Natural killer cell (primary cell): ENCODE results near the gene FOXD3. TPM values are rescaled to one million over a fixed set of nuclear protein-coding genes. Genes with fewer than 3 reads are reported as not detected.

ENCODE experiments used
- ATAC-seq, 3 donors: fragments of 150-1000 bp in 2 of 3; fragments of 200-7000 bp in 1 of 3; cut with Tn5 transposase; 1 replicate in 1 of 3; 2 replicates in 2 of 3; pipeline ENCODE4 v1.10.0; 2021; ENCODE audit warnings: mild to moderate bottlenecking in 2 of 3, moderate library complexity in 2 of 3
- DNase-seq, 2 donors: peaks; one replicate each; pipeline versions ENCODE4 v3.0.0 to v3.0.0-alpha.2; 2013 to 2021; ENCODE audit warnings: mixed read lengths in 1 of 2
- H3K27ac ChIP-seq: one replicate; pipeline ENCODE4 v1.5.1; 2013; ENCODE audit warnings: mild to moderate bottlenecking, low read length
- H3K27me3 ChIP-seq: one replicate; pipeline ENCODE4 v1.6.1; 2013; ENCODE audit warnings: low read length; ENCODE audit not compliant: control insufficient read depth, insufficient read depth
- H3K36me3 ChIP-seq: one replicate; pipeline ENCODE4 v1.6.1; 2013; ENCODE audit warnings: low read length; ENCODE audit not compliant: control insufficient read depth, insufficient read depth
- H3K4me1 ChIP-seq: one replicate; pipeline ENCODE4 v1.6.1; 2013; ENCODE audit warnings: low read length; ENCODE audit not compliant: control insufficient read depth, insufficient read depth
- H3K4me3 ChIP-seq: one replicate; pipeline ENCODE4 v1.5.1; 2013; ENCODE audit warnings: low read length
- H3K9me3 ChIP-seq: one replicate; pipeline ENCODE4 v1.6.1; 2013; ENCODE audit warnings: low read length; ENCODE audit not compliant: control insufficient read depth, insufficient read depth
- H3K27ac Mint-ChIP-seq, 2 donors: one replicate each; pipeline ENCODE4 v1.8.0; 2022; ENCODE audit warnings: mild to moderate bottlenecking in 2 of 2, mixed read lengths in 2 of 2, moderate library complexity in 1 of 2
- H3K27me3 Mint-ChIP-seq, 2 donors: one replicate each; pipeline ENCODE4 v1.8.0; 2022; ENCODE audit warnings: low read depth in 2 of 2, mixed read lengths in 2 of 2
- H3K36me3 Mint-ChIP-seq: one replicate; pipeline ENCODE4 v1.8.0; 2022; ENCODE audit warnings: mixed read lengths
- H3K4me1 Mint-ChIP-seq, 2 donors: one replicate each; pipeline ENCODE4 v1.8.0; 2022; ENCODE audit warnings: mixed read lengths in 2 of 2
- H3K4me3 Mint-ChIP-seq: one replicate; pipeline ENCODE4 v1.8.0; 2022; ENCODE audit warnings: mild to moderate bottlenecking, moderate library complexity, mixed read lengths
- H3K9me3 Mint-ChIP-seq, 2 donors: one replicate each; pipeline ENCODE4 v1.8.0; 2022; ENCODE audit warnings: mixed read lengths in 2 of 2
- WGBS: methylation state at CpG from one replicate; pipeline ENCODE4 v1.1.7; 2013; ENCODE audit warnings: missing lambda C conversion rate; ENCODE audit not compliant: insufficient coverage; 5-methylcytosine and 5-hydroxymethylcytosine counted together
- intact Hi-C: fragments of 100-400 bp; cut with micrococcal nuclease; formaldehyde crosslinking; loops from one replicate; pipeline ENCODE4 v1.14.2; 2022
- total RNA-seq, 4 donors: library from RNA; stranded (reverse); fragments of 120-200 nt in 1 of 4; gene quantifications; one replicate each; pipeline versions ENCODE4 v1.2.3 to v1.2.4, GENCODE V29; 2013 to 2022
- TF ChIP-seq, protein P1 (sequence below): fragments of 200-600 bp; IDR thresholded peaks from one replicate; pipeline ENCODE4 v1.8.0; 2022; ENCODE audit warnings: antibody characterized with exemption

FOXD3 gene
- total RNA-seq, 3 donors from 2014 or later (not counting 1 experiment from before 2014, with no cell fraction given), result not detected

DNA sequence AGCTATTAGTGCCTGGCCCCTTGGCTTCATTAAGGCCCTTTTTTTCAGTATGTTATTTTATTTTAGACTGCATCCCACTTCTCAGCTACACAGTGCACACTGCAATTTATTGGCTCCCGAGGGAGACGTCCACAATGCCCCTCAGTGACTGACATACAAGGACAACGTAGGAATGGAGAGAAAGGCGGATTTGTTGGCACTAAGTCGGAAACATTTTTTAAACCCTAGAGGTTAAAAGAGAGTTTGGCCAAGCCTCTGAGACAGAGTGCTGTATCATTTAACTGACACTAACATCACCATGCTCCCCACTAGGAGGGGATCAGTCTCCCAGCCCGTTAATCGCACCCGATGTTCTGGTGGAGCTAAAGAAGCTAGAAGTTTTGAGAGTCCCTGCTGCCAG lies 45.7 kb upstream of the FOXD3 start:
- H3K4me1 Mint-ChIP-seq, result no peaks in the 10 kb centered on the region
- H3K27ac ChIP-seq, result no peak overlapping the region
- no peaks in the 10 kb centered on the region for H3K9me3 Mint-ChIP-seq
- no peak for ATAC-seq
- H3K9me3 ChIP-seq, result no peaks in the 10 kb centered on the region
- no peak for DNase-seq
- 87% methylated on average over 7 of the region's 8 CpGs for WGBS
- no peak overlapping the region for H3K27ac Mint-ChIP-seq
- no peaks in the 10 kb centered on the region for H3K27me3 ChIP-seq
- no peaks in the 10 kb centered on the region for H3K4me1 ChIP-seq
- no peaks in the 10 kb centered on the region for H3K36me3 ChIP-seq
- H3K4me3 ChIP-seq, result no peak overlapping the region
- no peaks in the 10 kb centered on the region for H3K36me3 Mint-ChIP-seq
- TF ChIP-seq, protein P1, sequence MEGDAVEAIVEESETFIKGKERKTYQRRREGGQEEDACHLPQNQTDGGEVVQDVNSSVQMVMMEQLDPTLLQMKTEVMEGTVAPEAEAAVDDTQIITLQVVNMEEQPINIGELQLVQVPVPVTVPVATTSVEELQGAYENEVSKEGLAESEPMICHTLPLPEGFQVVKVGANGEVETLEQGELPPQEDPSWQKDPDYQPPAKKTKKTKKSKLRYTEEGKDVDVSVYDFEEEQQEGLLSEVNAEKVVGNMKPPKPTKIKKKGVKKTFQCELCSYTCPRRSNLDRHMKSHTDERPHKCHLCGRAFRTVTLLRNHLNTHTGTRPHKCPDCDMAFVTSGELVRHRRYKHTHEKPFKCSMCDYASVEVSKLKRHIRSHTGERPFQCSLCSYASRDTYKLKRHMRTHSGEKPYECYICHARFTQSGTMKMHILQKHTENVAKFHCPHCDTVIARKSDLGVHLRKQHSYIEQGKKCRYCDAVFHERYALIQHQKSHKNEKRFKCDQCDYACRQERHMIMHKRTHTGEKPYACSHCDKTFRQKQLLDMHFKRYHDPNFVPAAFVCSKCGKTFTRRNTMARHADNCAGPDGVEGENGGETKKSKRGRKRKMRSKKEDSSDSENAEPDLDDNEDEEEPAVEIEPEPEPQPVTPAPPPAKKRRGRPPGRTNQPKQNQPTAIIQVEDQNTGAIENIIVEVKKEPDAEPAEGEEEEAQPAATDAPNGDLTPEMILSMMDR, result no peak
- H3K4me3 Mint-ChIP-seq, result no peak overlapping the region
- H3K27me3 Mint-ChIP-seq, result peaks cover 0 to 19% of the 10 kb centered on the region in 2 donors
- intact Hi-C loops, result no loop called here

DNA sequence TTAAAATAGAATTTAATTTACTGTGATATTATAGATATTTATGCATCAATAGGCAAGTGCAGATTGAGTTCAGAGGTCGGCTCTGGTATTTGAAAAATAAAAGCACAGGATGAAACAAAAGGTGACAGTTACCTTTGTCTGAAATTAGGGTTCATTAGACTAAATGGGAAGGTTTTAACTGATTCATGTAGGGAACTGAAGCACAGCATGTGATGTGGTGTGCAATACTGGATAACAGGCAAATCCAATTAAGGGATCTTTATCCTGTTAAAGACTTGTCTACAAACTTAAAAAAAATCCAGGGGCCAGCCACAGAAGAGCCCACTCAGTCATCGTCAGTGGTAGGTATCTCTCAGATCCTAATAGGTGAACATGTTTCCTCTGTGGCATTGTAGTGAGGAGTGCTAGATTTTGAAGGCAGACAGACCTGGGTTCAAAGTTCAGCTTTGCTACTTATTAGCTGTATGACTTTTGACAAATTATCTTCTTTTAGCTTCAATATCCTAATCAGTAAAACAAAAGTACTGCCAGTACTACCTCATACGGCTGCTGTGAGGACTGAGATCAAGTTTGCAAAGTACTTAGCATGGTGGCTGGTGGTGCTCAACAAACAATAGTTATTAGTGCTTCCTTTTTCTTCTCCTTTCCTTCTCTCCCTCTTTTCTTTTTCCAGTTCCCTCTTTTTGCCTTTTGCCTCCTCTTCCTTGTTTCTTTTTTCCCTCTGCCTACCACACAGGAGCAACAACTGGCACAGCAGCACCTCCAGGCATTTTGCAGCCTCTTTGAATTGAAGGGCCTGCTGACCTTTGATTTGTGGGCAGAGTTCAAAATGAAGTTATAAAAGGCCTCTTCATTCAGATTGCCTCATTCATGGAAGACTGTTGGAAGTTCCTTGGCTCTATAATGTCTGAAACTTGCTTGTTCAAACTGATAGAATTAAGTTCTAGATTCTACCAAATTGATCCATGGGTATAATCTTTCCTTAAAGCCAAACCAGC lies 44.9 kb upstream of the FOXD3 start:
- Mint-ChIP-seq H3K9me3 (no peaks in the 10 kb centered on the region), H3K27me3 (peaks cover 0 to 19% of the 10 kb centered on the region in 2 donors), H3K36me3 (no peaks in the 10 kb centered on the region), H3K4me1 (no peaks in the 10 kb centered on the region), H3K27ac (no peak overlapping the region), H3K4me3 (no peak overlapping the region)
- Histone ChIP-seq H3K27me3 (no peaks in the 10 kb centered on the region), H3K9me3 (no peaks in the 10 kb centered on the region), H3K4me1 (no peaks in the 10 kb centered on the region), H3K27ac (no peak overlapping the region), H3K4me3 (no peak overlapping the region), H3K36me3 (no peaks in the 10 kb centered on the region)
- 87% methylated on average over 3 of the region's 3 CpGs for WGBS
- TF ChIP-seq, protein P1, result no peak
- DNase-seq (no peak), ATAC-seq (no peak)
- intact Hi-C loops, result no loop called here

DNA sequence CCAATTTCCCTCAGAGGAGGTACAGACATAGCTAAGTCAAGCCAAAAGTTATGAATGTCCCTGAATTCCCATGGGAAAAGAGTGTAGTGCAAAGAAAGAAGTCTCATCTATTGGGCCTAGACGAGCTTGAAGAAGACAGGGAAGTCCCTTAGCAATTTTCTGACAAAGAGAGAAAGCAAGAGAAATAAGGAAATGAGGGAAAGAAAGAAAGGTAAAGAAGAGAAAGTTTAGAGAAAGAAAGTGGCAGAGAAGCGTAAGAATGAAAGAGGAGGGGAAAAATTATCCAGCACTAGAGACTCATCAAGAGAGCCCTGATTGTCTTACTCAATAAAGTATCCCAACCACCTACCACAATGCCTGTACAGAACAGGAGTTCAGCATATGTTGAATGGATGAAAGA lies 40.6 kb upstream of the FOXD3 start:
- 84% methylated on average over 1 of the region's 2 CpGs for WGBS
- DNase-seq (no peak), ATAC-seq (no peak)
- peaks cover 0 to 9% of the 10 kb centered on the region in 2 donors for H3K27me3 Mint-ChIP-seq
- Histone ChIP-seq H3K27me3 (no peaks in the 10 kb centered on the region), H3K4me3 (no peak overlapping the region), H3K36me3 (no peaks in the 10 kb centered on the region), H3K4me1 (no peaks in the 10 kb centered on the region), H3K27ac (no peak overlapping the region), H3K9me3 (no peaks in the 10 kb centered on the region)
- no peaks in the 10 kb centered on the region for H3K9me3 Mint-ChIP-seq
- H3K36me3 Mint-ChIP-seq, result no peaks in the 10 kb centered on the region
- no peaks in the 10 kb centered on the region for H3K4me1 Mint-ChIP-seq
- H3K4me3 Mint-ChIP-seq, result no peak overlapping the region
- TF ChIP-seq, protein P1, result no peak
- intact Hi-C loops, result no loop called here
- no peak overlapping the region for H3K27ac Mint-ChIP-seq
